GM19035 (cell line): ENCODE measurements around the gene CTXND2.

ENCODE experiments used
- ATAC-seq: cut with Tn5 transposase; IDR thresholded peaks from one replicate; pipeline ENCODE4 v1.9.1; 2021; ENCODE audit not compliant: unreplicated experiment

CTXND2 gene

GRCh38 chr1:150960646-150961045 is 73.7 kb downstream of the CTXND2 start:
- ATAC-seq, result no peak

GRCh38 chr1:150961756-150962155 is 74.8 kb downstream of the CTXND2 start:
- ATAC-seq, result no peak
